Natural killer cell (primary cell): ENCODE results near the gene POLR1A. TPM values are rescaled to one million over a fixed set of nuclear protein-coding genes. Genes with fewer than 3 reads are reported as not detected.
A peak's percentile ranks its signal among the peaks of the same experiment; 100 is the strongest.

ENCODE experiments used
- ATAC-seq, 3 donors: fragments of 150-1000 bp in 2 of 3; fragments of 200-7000 bp in 1 of 3; cut with Tn5 transposase; 1 replicate in 1 of 3; 2 replicates in 2 of 3; pipeline ENCODE4 v1.10.0; 2021; ENCODE audit warnings: mild to moderate bottlenecking in 2 of 3, moderate library complexity in 2 of 3
- DNase-seq, 2 donors: peaks; one replicate each; pipeline versions ENCODE4 v3.0.0 to v3.0.0-alpha.2; 2013 to 2021; ENCODE audit warnings: mixed read lengths in 1 of 2
- H3K27ac ChIP-seq: one replicate; pipeline ENCODE4 v1.5.1; 2013; ENCODE audit warnings: mild to moderate bottlenecking, low read length
- H3K27me3 ChIP-seq: one replicate; pipeline ENCODE4 v1.6.1; 2013; ENCODE audit warnings: low read length; ENCODE audit not compliant: control insufficient read depth, insufficient read depth
- H3K36me3 ChIP-seq: one replicate; pipeline ENCODE4 v1.6.1; 2013; ENCODE audit warnings: low read length; ENCODE audit not compliant: control insufficient read depth, insufficient read depth
- H3K4me1 ChIP-seq: one replicate; pipeline ENCODE4 v1.6.1; 2013; ENCODE audit warnings: low read length; ENCODE audit not compliant: control insufficient read depth, insufficient read depth
- H3K4me3 ChIP-seq: one replicate; pipeline ENCODE4 v1.5.1; 2013; ENCODE audit warnings: low read length
- H3K9me3 ChIP-seq: one replicate; pipeline ENCODE4 v1.6.1; 2013; ENCODE audit warnings: low read length; ENCODE audit not compliant: control insufficient read depth, insufficient read depth
- H3K27ac Mint-ChIP-seq, 2 donors: one replicate each; pipeline ENCODE4 v1.8.0; 2022; ENCODE audit warnings: mild to moderate bottlenecking in 2 of 2, mixed read lengths in 2 of 2, moderate library complexity in 1 of 2
- H3K27me3 Mint-ChIP-seq, 2 donors: one replicate each; pipeline ENCODE4 v1.8.0; 2022; ENCODE audit warnings: low read depth in 2 of 2, mixed read lengths in 2 of 2
- H3K36me3 Mint-ChIP-seq: one replicate; pipeline ENCODE4 v1.8.0; 2022; ENCODE audit warnings: mixed read lengths
- H3K4me1 Mint-ChIP-seq, 2 donors: one replicate each; pipeline ENCODE4 v1.8.0; 2022; ENCODE audit warnings: mixed read lengths in 2 of 2
- H3K4me3 Mint-ChIP-seq: one replicate; pipeline ENCODE4 v1.8.0; 2022; ENCODE audit warnings: mild to moderate bottlenecking, moderate library complexity, mixed read lengths
- H3K9me3 Mint-ChIP-seq, 2 donors: one replicate each; pipeline ENCODE4 v1.8.0; 2022; ENCODE audit warnings: mixed read lengths in 2 of 2
- WGBS: methylation state at CpG from one replicate; pipeline ENCODE4 v1.1.7; 2013; ENCODE audit warnings: missing lambda C conversion rate; ENCODE audit not compliant: insufficient coverage; 5-methylcytosine and 5-hydroxymethylcytosine counted together
- intact Hi-C: fragments of 100-400 bp; cut with micrococcal nuclease; formaldehyde crosslinking; loops from one replicate; pipeline ENCODE4 v1.14.2; 2022
- total RNA-seq, 4 donors: library from RNA; stranded (reverse); fragments of 120-200 nt in 1 of 4; gene quantifications; one replicate each; pipeline versions ENCODE4 v1.2.3 to v1.2.4, GENCODE V29; 2013 to 2022
- TF ChIP-seq, protein P1 (sequence below): fragments of 200-600 bp; IDR thresholded peaks from one replicate; pipeline ENCODE4 v1.8.0; 2022; ENCODE audit warnings: antibody characterized with exemption

POLR1A gene
- total RNA-seq, 3 donors from 2014 or later (not counting 1 experiment from before 2014, with no cell fraction given): 19.7 to 26.5 (median 22.8) TPM

DNA sequence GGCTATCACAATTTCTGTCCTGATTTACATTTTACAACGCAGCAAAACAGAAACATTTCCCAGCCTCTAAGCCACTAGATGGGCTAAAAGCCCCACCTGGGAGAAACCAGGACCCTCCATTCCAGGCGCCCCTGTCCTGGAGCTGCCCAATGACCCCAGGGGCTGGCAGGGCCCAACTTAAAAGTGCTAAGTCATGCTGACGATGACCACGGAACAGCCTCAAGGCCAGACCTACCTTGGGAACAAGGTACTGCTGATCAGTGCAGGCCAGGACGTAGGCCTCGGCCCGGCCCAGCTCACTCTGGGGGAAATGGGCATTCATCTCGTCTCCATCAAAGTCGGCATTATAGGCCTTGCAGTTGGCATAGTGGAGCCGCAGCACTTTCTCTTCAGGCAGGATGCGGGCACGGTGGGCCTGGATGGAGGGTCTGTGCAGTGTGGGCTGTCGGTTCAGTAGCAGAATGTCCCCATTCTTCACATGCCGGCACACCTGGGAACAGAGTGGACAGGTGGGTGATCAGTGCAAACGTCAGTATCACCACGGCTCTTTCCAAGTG lies 35.8 kb downstream of the POLR1A start:
- Histone ChIP-seq H3K4me3 (no peak overlapping the region), H3K4me1 (peaks cover 30% of the 10 kb centered on the region), H3K27ac (no peak overlapping the region), H3K9me3 (no peaks in the 10 kb centered on the region), H3K27me3 (no peaks in the 10 kb centered on the region), H3K36me3 (peaks cover 50% of the 10 kb centered on the region)
- H3K9me3 Mint-ChIP-seq: no peaks in the 10 kb centered on the region
- WGBS: 97% methylated on average over 16 of the region's 16 CpGs
- intact Hi-C loops: no loop called here
- peak overlapping the region in 1 of 2 donors; percentile 61 for H3K27ac Mint-ChIP-seq
- no peaks in the 10 kb centered on the region for H3K27me3 Mint-ChIP-seq
- H3K36me3 Mint-ChIP-seq: peaks cover 15% of the 10 kb centered on the region
- no peak for ATAC-seq
- H3K4me3 Mint-ChIP-seq: no peak overlapping the region
- no peak for DNase-seq
- H3K4me1 Mint-ChIP-seq: peaks cover 19 to 24% of the 10 kb centered on the region in 2 donors
- TF ChIP-seq, protein P1, sequence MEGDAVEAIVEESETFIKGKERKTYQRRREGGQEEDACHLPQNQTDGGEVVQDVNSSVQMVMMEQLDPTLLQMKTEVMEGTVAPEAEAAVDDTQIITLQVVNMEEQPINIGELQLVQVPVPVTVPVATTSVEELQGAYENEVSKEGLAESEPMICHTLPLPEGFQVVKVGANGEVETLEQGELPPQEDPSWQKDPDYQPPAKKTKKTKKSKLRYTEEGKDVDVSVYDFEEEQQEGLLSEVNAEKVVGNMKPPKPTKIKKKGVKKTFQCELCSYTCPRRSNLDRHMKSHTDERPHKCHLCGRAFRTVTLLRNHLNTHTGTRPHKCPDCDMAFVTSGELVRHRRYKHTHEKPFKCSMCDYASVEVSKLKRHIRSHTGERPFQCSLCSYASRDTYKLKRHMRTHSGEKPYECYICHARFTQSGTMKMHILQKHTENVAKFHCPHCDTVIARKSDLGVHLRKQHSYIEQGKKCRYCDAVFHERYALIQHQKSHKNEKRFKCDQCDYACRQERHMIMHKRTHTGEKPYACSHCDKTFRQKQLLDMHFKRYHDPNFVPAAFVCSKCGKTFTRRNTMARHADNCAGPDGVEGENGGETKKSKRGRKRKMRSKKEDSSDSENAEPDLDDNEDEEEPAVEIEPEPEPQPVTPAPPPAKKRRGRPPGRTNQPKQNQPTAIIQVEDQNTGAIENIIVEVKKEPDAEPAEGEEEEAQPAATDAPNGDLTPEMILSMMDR: no peak

DNA sequence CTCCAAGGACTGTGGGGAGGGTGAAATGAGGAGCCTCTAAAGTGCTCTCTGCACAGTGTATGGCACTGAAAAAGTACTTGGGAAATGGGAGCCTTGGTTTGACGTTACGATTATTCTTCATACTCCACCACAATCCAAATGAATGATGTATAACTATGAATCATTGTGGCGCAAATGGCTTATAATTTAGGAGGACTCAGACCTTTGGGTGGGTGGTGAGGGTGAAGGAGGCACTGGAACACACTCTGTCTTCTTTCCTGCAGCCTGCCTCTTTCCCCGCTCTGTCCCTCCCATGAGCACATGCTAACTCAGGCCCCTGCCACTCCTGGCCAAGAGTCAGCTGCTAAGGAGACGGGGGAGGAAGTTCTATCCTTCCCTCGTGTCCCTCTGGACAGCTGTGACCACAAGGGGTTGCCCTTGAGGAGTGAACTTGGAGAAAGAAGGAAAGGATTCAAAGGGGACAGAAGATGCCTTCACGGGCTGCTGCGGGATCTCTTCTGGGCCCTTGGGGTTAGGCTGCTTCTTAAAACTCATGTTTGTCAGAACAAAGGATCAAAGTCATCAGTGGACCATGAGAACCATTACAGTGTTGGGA lies 36.5 kb downstream of the POLR1A start:
- peak overlapping the region in 1 of 2 donors; percentile 61 for H3K27ac Mint-ChIP-seq
- H3K4me3 Mint-ChIP-seq: no peak overlapping the region
- H3K9me3 Mint-ChIP-seq: no peaks in the 10 kb centered on the region

DNA sequence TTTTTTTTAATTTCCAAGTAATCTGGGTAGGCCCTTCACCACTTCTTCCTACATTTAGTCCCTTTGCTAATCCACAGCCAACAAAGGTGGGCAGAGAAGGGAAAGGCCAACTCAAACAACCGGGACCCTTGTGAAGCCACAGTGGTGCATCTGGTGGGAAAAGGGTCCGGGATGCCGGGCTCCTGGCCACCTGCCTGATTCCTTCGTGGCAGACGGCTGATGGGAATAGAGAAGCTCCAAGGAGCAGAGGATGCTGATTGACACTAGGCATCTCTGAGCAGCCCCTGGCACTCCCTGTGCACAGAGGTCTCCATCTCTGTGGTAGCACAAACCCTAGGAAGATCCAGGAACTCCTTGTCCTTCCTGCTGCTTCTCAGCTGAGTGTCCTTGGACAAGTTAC lies 37.0 kb downstream of the POLR1A start:
- H3K27ac Mint-ChIP-seq: peak overlapping the region; percentile 78 to 80
- H3K4me3 Mint-ChIP-seq: no peak overlapping the region
- no peak for ATAC-seq
- no peaks in the 10 kb centered on the region for H3K27me3 Mint-ChIP-seq
- Histone ChIP-seq H3K27me3 (no peaks in the 10 kb centered on the region), H3K4me1 (peaks cover 30% of the 10 kb centered on the region), H3K9me3 (no peaks in the 10 kb centered on the region), H3K4me3 (no peak overlapping the region), H3K27ac (peak overlapping the region; percentile 27), H3K36me3 (peaks cover 50% of the 10 kb centered on the region)
- no peaks in the 10 kb centered on the region for H3K9me3 Mint-ChIP-seq
- intact Hi-C loops: loop anchor here (1.0 kb wide), 1 partner anchor 12 kb away; no protein-coding TSS in a partner anchor
- TF ChIP-seq, protein P1: no peak
- DNase-seq: no peak
- WGBS: 98% methylated on average over 5 of the region's 5 CpGs
- peaks cover 19 to 24% of the 10 kb centered on the region in 2 donors for H3K4me1 Mint-ChIP-seq
- peaks cover 25% of the 10 kb centered on the region for H3K36me3 Mint-ChIP-seq

More for the DNA sequence above, 36.5 kb downstream of the POLR1A start:
- H3K27me3 Mint-ChIP-seq: no peaks in the 10 kb centered on the region
- H3K36me3 Mint-ChIP-seq: peaks cover 20% of the 10 kb centered on the region
- no peaks in the 10 kb centered on the region for H3K9me3 ChIP-seq
- H3K36me3 ChIP-seq: peaks cover 50% of the 10 kb centered on the region
- intact Hi-C loops: no loop called here
- H3K27me3 ChIP-seq: no peaks in the 10 kb centered on the region
- no peak overlapping the region for H3K27ac ChIP-seq
- DNase-seq (no peak), ATAC-seq (no peak)
- TF ChIP-seq, protein P1: no peak
- peaks cover 30% of the 10 kb centered on the region for H3K4me1 ChIP-seq
- peaks cover 19 to 24% of the 10 kb centered on the region in 2 donors for H3K4me1 Mint-ChIP-seq
- H3K4me3 ChIP-seq: no peak overlapping the region
- 85% methylated on average over 6 of the region's 8 CpGs for WGBS
